Measurements from ENCODE around the gene TDP2.

DNA sequence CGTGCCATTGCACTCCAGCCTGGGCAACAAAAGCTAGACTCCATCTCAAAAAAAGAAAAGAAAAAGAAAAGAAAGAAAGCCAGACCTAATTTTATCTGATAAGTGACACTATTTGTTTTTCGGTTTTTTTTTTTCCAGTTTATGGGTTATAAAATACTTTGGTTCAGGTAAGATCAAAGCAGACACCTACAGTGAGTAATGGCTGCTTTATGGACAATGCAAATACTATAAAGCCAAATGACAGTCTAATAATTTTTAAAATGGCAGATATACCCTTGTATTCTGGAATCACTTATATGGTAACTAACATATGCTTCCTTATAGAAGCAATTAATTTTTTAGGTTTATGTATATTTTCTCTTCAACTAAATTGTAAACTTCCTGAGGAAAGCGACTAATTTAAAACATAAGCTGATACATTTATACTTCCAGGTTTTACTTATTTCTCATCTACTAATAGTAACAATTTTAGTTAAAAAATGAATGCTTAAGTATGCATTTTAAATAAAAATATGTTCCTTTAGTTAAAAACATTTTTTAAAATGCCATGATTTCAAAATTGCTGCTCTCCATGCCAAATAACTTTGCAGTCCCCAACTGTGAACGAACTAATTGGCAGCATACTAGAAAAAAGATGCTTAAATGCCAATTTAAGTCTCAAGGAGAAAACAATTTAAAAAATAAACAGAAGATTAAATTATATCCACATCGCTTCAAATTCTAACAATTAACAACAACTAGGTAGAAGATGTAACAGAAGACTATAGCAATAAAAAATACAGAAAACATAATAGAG is 59.2 kb downstream of the TDP2 start:
- TF ChIP-seq, protein P1, sequence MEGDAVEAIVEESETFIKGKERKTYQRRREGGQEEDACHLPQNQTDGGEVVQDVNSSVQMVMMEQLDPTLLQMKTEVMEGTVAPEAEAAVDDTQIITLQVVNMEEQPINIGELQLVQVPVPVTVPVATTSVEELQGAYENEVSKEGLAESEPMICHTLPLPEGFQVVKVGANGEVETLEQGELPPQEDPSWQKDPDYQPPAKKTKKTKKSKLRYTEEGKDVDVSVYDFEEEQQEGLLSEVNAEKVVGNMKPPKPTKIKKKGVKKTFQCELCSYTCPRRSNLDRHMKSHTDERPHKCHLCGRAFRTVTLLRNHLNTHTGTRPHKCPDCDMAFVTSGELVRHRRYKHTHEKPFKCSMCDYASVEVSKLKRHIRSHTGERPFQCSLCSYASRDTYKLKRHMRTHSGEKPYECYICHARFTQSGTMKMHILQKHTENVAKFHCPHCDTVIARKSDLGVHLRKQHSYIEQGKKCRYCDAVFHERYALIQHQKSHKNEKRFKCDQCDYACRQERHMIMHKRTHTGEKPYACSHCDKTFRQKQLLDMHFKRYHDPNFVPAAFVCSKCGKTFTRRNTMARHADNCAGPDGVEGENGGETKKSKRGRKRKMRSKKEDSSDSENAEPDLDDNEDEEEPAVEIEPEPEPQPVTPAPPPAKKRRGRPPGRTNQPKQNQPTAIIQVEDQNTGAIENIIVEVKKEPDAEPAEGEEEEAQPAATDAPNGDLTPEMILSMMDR (conservative IDR thresholded peaks at IDR 0.05 in 1 of 2, IDR thresholded peaks at IDR 0.05 in 1 of 2; ENCODE audit: low read depth in 1 of 2, low read length in 2 of 2), result no peak
- TF ChIP-seq EZH2 (IDR thresholded peaks at IDR 0.05; ENCODE audit: low read length, missing control alignments), result no peak

All from fibroblast of lung (primary cell).